Cardiac muscle cell (in vitro differentiated cells and primary cell): ENCODE measurements around the gene RNF207. TPM values are rescaled to one million over a fixed set of nuclear protein-coding genes. Genes with fewer than 3 reads are reported as not detected.

Source experiments
- DNase-seq, 2 donors: peaks; one replicate each; pipeline versions ENCODE4 v3.0.0 to v3.0.0-alpha.2; 2010 to 2017; ENCODE audit warnings: low read depth in 1 of 2, low spot score in 1 of 2
- H3K27ac ChIP-seq: fragments of 200-600 bp; sonication (generic); 2 replicates; pipeline ENCODE4 v1.5.1; 2016
- H3K27me3 ChIP-seq: fragments of 200-600 bp; sonication (generic); 2 replicates; pipeline ENCODE4 v1.6.0; 2016; ENCODE audit warnings: control low read depth
- H3K36me3 ChIP-seq: fragments of 200-600 bp; sonication (generic); 2 replicates; pipeline ENCODE4 v1.5.1; 2016; ENCODE audit warnings: control low read depth
- H3K4me1 ChIP-seq: fragments of 200-600 bp; sonication (generic); 2 replicates; pipeline ENCODE4 v1.8.1; 2017; ENCODE audit warnings: low read depth, mild to moderate bottlenecking, mixed run types
- H3K4me3 ChIP-seq: fragments of 200-600 bp; sonication (generic); 2 replicates; pipeline ENCODE4 v1.5.1; 2016; ENCODE audit warnings: mild to moderate bottlenecking
- H3K9me3 ChIP-seq: fragments of 200-600 bp; sonication (generic); 2 replicates; pipeline ENCODE4 v1.5.1; 2017; ENCODE audit warnings: low read depth, mild to moderate bottlenecking, control low read depth
- polyA plus RNA-seq: library from polyadenylated mRNA; unstranded; fragments of >200 nt; fragmentation: Nextera tagmentation; extraction: Ambion mirVana; gene quantifications from 2 replicates; pipeline ENCODE4 v1.2.1, GENCODE V29; 2016
- total RNA-seq: library from RNA; depleted of rRNA; stranded (reverse); fragments of >200 nt; gene quantifications from 2 replicates; pipeline ENCODE4 v1.2.3, GENCODE V29; 2016
- TF ChIP-seq, protein P1 (sequence below): IDR thresholded peaks from 2 replicates; pipeline ENCODE4 v1.5.1; 2012; ENCODE audit warnings: low read depth, mild to moderate bottlenecking, low read length

The RNF207 gene
- total and polyA plus RNA-seq, 2 experiments from 2014 or later: 180 to 273 TPM

DNA sequence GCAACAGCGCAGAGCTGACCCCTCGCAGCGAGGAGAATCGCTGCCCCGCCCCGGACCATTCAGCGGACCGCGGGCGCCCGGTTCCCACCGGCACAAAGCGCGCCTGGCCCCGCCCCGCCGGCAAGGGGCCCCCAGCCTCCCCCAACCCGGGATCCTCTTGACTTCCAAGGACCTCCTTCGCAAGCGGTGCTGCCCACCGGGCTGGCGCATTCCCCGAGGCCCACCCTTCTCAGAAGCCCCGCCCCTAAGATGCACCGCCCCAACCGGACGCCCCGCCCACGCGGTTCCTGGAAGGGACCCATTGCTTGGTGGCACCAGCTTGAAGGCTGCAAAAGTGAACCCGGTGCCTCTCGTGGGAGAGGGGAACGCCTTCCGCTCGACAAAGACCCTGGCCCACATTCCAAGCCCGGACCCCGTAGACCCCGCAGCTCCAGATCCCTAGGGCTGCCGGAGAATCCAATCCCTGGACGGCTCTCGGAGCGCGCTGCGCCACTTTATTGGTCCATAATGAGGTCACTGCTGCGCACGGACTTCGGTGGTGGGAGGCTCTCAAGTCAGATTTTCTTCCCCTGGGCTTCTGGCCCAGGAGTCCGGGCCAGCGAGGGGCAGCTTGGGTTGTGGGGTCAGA is 40.1 kb downstream of the RNF207 start:
- DNase-seq: no peak
- Histone ChIP-seq H3K4me1 (peaks cover 17% of the 10 kb centered on the region), H3K27ac (no peak overlapping the region), H3K27me3 (peaks cover 100% of the 10 kb centered on the region), H3K36me3 (no peaks in the 10 kb centered on the region), H3K4me3 (peak overlapping the region; percentile 24), H3K9me3 (no peaks in the 10 kb centered on the region)
- TF ChIP-seq, protein P1, sequence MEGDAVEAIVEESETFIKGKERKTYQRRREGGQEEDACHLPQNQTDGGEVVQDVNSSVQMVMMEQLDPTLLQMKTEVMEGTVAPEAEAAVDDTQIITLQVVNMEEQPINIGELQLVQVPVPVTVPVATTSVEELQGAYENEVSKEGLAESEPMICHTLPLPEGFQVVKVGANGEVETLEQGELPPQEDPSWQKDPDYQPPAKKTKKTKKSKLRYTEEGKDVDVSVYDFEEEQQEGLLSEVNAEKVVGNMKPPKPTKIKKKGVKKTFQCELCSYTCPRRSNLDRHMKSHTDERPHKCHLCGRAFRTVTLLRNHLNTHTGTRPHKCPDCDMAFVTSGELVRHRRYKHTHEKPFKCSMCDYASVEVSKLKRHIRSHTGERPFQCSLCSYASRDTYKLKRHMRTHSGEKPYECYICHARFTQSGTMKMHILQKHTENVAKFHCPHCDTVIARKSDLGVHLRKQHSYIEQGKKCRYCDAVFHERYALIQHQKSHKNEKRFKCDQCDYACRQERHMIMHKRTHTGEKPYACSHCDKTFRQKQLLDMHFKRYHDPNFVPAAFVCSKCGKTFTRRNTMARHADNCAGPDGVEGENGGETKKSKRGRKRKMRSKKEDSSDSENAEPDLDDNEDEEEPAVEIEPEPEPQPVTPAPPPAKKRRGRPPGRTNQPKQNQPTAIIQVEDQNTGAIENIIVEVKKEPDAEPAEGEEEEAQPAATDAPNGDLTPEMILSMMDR: no peak

- TF ChIP-seq, protein P1: peak; percentile 84
- Histone ChIP-seq H3K36me3 (no peaks in the 10 kb centered on the region), H3K4me1 (peaks cover 13% of the 10 kb centered on the region), H3K27me3 (peaks cover 100% of the 10 kb centered on the region), H3K4me3 (no peak overlapping the region), H3K9me3 (no peaks in the 10 kb centered on the region), H3K27ac (no peak overlapping the region)
- peak; percentile 83 to 89 for DNase-seq
These were observed 40.9 kb downstream of the RNF207 start for GRCh38 chr1:6246497-6247467.

GRCh38 chr1:6247651-6248050 is 41.7 kb downstream of the RNF207 start:
- DNase-seq: no peak
- no peak overlapping the region for H3K4me3 ChIP-seq
- no peaks in the 10 kb centered on the region for H3K9me3 ChIP-seq
- TF ChIP-seq, protein P1: no peak
- H3K36me3 ChIP-seq: no peaks in the 10 kb centered on the region
- H3K27ac ChIP-seq: no peak overlapping the region
- peaks cover 8% of the 10 kb centered on the region for H3K4me1 ChIP-seq
- peaks cover 100% of the 10 kb centered on the region for H3K27me3 ChIP-seq

DNA sequence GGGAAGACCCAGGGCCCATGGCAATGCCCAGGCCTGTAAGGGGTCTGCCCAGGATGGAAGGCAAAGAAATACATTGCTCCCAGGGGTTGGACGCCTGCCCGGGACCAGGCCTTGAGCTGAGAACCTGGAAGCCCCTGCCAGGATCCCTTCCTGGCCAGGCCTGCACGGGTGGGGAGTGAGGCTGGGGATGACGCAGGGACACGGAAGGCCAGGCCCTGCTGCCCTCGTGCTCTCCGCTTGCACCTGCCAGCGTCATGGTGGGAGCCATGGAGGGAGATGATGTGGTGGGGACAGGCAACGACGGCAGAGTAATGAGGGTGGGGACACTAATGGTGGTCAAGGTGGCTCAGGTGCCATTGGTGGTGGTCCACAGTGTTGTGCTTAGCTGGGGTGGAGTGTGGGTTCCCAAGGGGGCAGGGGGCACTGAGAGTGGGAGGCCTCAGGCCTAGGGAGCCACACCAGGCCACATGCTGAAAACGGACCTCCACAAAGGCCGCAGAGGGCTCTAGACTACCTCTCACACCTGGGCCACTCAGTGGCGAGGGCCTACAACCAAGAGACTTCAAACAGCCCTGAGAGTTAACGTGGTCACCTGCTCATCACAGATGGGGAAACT is 42.4 kb downstream of the RNF207 start:
- DNase-seq: no peak
- TF ChIP-seq, protein P1: no peak
- Histone ChIP-seq H3K36me3 (no peaks in the 10 kb centered on the region), H3K9me3 (no peaks in the 10 kb centered on the region), H3K27ac (no peak overlapping the region), H3K4me1 (peaks cover 8% of the 10 kb centered on the region), H3K4me3 (no peak overlapping the region), H3K27me3 (peaks cover 99% of the 10 kb centered on the region)

DNA sequence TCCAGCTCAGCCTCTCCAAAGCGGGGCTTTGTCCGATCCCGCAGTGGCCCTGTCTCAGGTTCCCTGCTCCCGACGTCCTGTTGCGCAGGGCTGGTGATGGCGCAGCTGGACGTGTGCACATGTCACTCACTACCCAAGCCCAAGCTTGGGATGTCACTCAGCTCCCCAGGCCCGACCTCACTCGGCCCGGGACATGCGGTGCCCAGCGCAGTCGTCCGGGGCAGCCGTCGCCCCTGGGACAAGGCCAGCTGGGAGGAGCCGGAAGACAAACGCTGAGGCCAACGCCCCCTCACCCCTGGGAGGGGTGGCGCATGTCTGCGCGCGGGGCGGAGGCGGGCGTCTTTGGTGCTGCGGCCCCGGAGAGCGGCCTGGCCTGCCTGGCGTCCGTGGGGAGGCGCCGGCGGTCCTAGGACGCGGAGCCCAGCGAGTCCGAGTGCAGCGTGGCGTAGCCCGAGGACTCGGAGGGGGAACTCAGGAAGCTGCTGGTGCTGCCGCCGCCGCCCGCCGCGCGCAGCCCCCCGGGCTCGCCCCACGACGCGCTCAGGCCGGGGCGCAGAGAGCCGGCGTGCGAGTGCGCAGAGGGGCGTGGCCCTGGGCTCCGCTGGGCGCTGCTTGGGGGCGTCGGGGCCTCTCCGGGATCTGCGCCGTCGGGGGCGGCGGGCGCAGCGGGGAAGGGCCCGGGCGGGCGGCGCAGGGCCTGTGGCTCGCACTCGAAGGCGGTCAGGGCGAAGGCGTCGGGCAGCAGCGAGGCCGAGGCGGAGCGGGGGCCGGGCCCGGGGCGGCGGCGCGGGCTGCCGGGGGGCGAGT is 43.2 kb downstream of the RNF207 start:
- H3K4me1 ChIP-seq: peaks cover 8% of the 10 kb centered on the region
- no peaks in the 10 kb centered on the region for H3K36me3 ChIP-seq
- DNase-seq: peak; percentile 42
- no peaks in the 10 kb centered on the region for H3K9me3 ChIP-seq
- no peak overlapping the region for H3K27ac ChIP-seq
- no peak overlapping the region for H3K4me3 ChIP-seq
- TF ChIP-seq, protein P1: no peak
- H3K27me3 ChIP-seq: peaks cover 90% of the 10 kb centered on the region
